SK-N-SH treated with all-trans-retinoic acid at 6 μM for 48 hours (cell line): ENCODE data around the gene TMPRSS6.

Experiments used
- ATAC-seq: fragments of 200-7000 bp; cut with Tn5 transposase; 3 replicates; pipeline ENCODE4 v1.9.1; 2020; ENCODE audit warnings: mild to moderate bottlenecking, moderate library complexity
- ARNTL ChIP-seq: fragments of 450-650 bp; formaldehyde crosslinking; IDR thresholded peaks from 2 replicates; pipeline ENCODE4 v1.5.0; 2020; ENCODE audit warnings: low read depth, mild to moderate bottlenecking, moderate library complexity, borderline replicate concordance
- BACH2 ChIP-seq: fragments of 250-450 bp; sonication (Bioruptor Pico); IDR thresholded peaks from 2 replicates; pipeline ENCODE4 v1.9.0; 2021; ENCODE audit warnings: mild to moderate bottlenecking, borderline replicate concordance
- CREB5 ChIP-seq: fragments of 250-450 bp; sonication (Bioruptor Pico); IDR thresholded peaks from 2 replicates; pipeline ENCODE4 v1.5.1; 2020; ENCODE audit warnings: low read depth, mild to moderate bottlenecking, moderate library complexity
- CSRNP3 ChIP-seq: fragments of 250-450 bp; sonication (Bioruptor Pico); IDR thresholded peaks from 2 replicates; pipeline ENCODE4 v1.5.1; 2021; ENCODE audit warnings: mild to moderate bottlenecking, moderate library complexity
- ESRRG ChIP-seq: fragments of 250-450 bp; sonication (Bioruptor Pico); IDR thresholded peaks from 2 replicates; pipeline ENCODE4 v1.6.1; 2021; ENCODE audit warnings: mild to moderate bottlenecking
- PATZ1 ChIP-seq: fragments of 250-450 bp; sonication (Bioruptor Pico); IDR thresholded peaks from 2 replicates; pipeline ENCODE4 v1.8.0; 2020; ENCODE audit warnings: mild to moderate bottlenecking, moderate library complexity, borderline replicate concordance
- POU6F1 ChIP-seq: fragments of 250-450 bp; sonication (Bioruptor Pico); IDR thresholded peaks from 2 replicates; pipeline ENCODE4 v1.8.0; 2021; ENCODE audit warnings: low read depth, mild to moderate bottlenecking, moderate library complexity, borderline replicate concordance
- PPARA ChIP-seq: fragments of 250-450 bp; sonication (Bioruptor Pico); IDR thresholded peaks from 2 replicates; pipeline ENCODE4 v1.5.0; 2020; ENCODE audit warnings: mild to moderate bottlenecking, borderline replicate concordance
- TCF4 ChIP-seq: fragments of 250-450 bp; sonication (Bioruptor Pico); IDR thresholded peaks from 2 replicates; pipeline ENCODE4 v1.8.0; 2021; ENCODE audit warnings: mild to moderate bottlenecking, moderate library complexity, borderline replicate concordance
- TSHZ2 ChIP-seq: fragments of 250-450 bp; sonication (Bioruptor Pico); IDR thresholded peaks from 2 replicates; pipeline ENCODE4 v1.5.0; 2020; ENCODE audit warnings: mild to moderate bottlenecking, moderate library complexity
- ZFP3 ChIP-seq: fragments of 250-450 bp; sonication (Bioruptor Pico); IDR thresholded peaks from 2 replicates; pipeline ENCODE4 v1.5.0; 2020; ENCODE audit warnings: mild to moderate bottlenecking, moderate library complexity
- ZFP30 ChIP-seq: fragments of 450-650 bp; formaldehyde crosslinking; IDR thresholded peaks from 2 replicates; pipeline ENCODE4 v1.5.0; 2022; ENCODE audit warnings: mild to moderate bottlenecking, moderate library complexity
- ZNF565 ChIP-seq: fragments of 450-650 bp; formaldehyde crosslinking; conservative IDR thresholded peaks from 2 replicates; pipeline ENCODE4 v1.5.0; 2020; ENCODE audit warnings: low read depth, mild to moderate bottlenecking, moderate library complexity
- ZNF70 ChIP-seq: fragments of 450-650 bp; formaldehyde crosslinking; IDR thresholded peaks from 2 replicates; pipeline ENCODE4 v1.5.0; 2020; ENCODE audit warnings: mild to moderate bottlenecking, moderate library complexity
- ZNF8 ChIP-seq: fragments of 450-650 bp; formaldehyde crosslinking; IDR thresholded peaks from 2 replicates; pipeline ENCODE4 v1.5.0; 2020; ENCODE audit warnings: mild to moderate bottlenecking, moderate library complexity

TMPRSS6 gene

GRCh38 chr22:37156686-37157435, 47.3 kb upstream of the TMPRSS6 start:
- no peak for TF ChIP-seq POU6F1 (CRISPR knock-in tag)
- no peak for TF ChIP-seq PATZ1
- no peak for TF ChIP-seq ZFP3 (CRISPR knock-in tag)
- no peak for TF ChIP-seq TSHZ2
- no peak for TF ChIP-seq CSRNP3 (CRISPR knock-in tag)
- TF ChIP-seq ESRRG (CRISPR knock-in tag) = no peak
- no peak for TF ChIP-seq CREB5 (CRISPR knock-in tag)
- no peak for ATAC-seq

- TF ChIP-seq ZNF8 (CRISPR knock-in tag) = no peak
- TF ChIP-seq TCF4 (CRISPR knock-in tag) = no peak
- no peak for TF ChIP-seq PPARA
- no peak for ATAC-seq
Observed at GRCh38 chr22:37155971-37156370, 46.5 kb upstream of the TMPRSS6 start.

GRCh38 chr22:37154925-37155712, 45.6 kb upstream of the TMPRSS6 start:
- ATAC-seq = no peak; the same call in 1 of the 3 replicates

More at GRCh38 chr22:37154925-37155712, 45.6 kb upstream of the TMPRSS6 start:
- TF ChIP-seq CSRNP3 (CRISPR knock-in tag) (no peak), ZNF70 (CRISPR knock-in tag) (no peak), ZFP30 (CRISPR knock-in tag) (no peak), ARNTL (CRISPR knock-in tag) (no peak), PPARA (no peak), BACH2 (CRISPR knock-in tag) (no peak), POU6F1 (CRISPR knock-in tag) (no peak), ZFP3 (CRISPR knock-in tag) (no peak), ZNF565 (CRISPR knock-in tag) (no peak)
